ENCODE data around the gene PALD1. TPM values are rescaled to one million over a fixed set of nuclear protein-coding genes. Genes with fewer than 3 reads are reported as not detected.
A peak's percentile ranks its signal among the peaks of the same experiment; 100 is the strongest.

The PALD1 gene
- total RNA-seq, 1 experiment from 2014 or later: 0.38 TPM

- Mint-ChIP-seq H3K9me3 (ENCODE audit: low read depth, unreplicated experiment) (no peaks in the 10 kb centered on the region), H3K27ac (ENCODE audit: unreplicated experiment) (no peak overlapping the region), H3K4me1 (ENCODE audit: low read depth, unreplicated experiment) (no peaks in the 10 kb centered on the region), H3K4me3 (ENCODE audit: low read depth, unreplicated experiment) (no peak overlapping the region), H3K27me3 (ENCODE audit: unreplicated experiment) (peaks cover 70% of the 10 kb centered on the region), H3K36me3 (ENCODE audit: insufficient read depth, unreplicated experiment) (no peaks in the 10 kb centered on the region)
- CTCF ChIA-PET: interaction anchor here (0.8 to 1.1 kb wide), 2 partner anchors 75 kb away, joined by 3 read pairs; no protein-coding TSS in a partner anchor
- intact Hi-C loops (cut with micrococcal nuclease; ENCODE audit: unreplicated experiment): no loop called here
- TF ChIP-seq, protein P1, sequence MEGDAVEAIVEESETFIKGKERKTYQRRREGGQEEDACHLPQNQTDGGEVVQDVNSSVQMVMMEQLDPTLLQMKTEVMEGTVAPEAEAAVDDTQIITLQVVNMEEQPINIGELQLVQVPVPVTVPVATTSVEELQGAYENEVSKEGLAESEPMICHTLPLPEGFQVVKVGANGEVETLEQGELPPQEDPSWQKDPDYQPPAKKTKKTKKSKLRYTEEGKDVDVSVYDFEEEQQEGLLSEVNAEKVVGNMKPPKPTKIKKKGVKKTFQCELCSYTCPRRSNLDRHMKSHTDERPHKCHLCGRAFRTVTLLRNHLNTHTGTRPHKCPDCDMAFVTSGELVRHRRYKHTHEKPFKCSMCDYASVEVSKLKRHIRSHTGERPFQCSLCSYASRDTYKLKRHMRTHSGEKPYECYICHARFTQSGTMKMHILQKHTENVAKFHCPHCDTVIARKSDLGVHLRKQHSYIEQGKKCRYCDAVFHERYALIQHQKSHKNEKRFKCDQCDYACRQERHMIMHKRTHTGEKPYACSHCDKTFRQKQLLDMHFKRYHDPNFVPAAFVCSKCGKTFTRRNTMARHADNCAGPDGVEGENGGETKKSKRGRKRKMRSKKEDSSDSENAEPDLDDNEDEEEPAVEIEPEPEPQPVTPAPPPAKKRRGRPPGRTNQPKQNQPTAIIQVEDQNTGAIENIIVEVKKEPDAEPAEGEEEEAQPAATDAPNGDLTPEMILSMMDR (IDR thresholded peaks at IDR 0.05; ENCODE audit: unreplicated experiment): no peak
- no peak for DNase-seq
- no TSS peak for BruUV-seq (replicated peaks)
Measured at GRCh38 chr10:70536196-70536861, 57.8 kb downstream of the PALD1 start.

- Mint-ChIP-seq H3K36me3 (ENCODE audit: insufficient read depth, unreplicated experiment) (no peaks in the 10 kb centered on the region), H3K27ac (ENCODE audit: unreplicated experiment) (no peak overlapping the region), H3K9me3 (ENCODE audit: low read depth, unreplicated experiment) (no peaks in the 10 kb centered on the region), H3K4me3 (ENCODE audit: low read depth, unreplicated experiment) (no peak overlapping the region), H3K4me1 (ENCODE audit: low read depth, unreplicated experiment) (no peaks in the 10 kb centered on the region), H3K27me3 (ENCODE audit: unreplicated experiment) (peaks cover 70% of the 10 kb centered on the region)
- CTCF ChIA-PET: interaction anchor here (0.6 to 1.1 kb wide), 2 partner anchors 76 to 222 kb away, joined by 3 to 4 read pairs; no protein-coding TSS in a partner anchor
- peak; percentile 75 for DNase-seq
- no TSS peak for BruUV-seq (replicated peaks)
- intact Hi-C loops (cut with micrococcal nuclease; ENCODE audit: unreplicated experiment): no loop called here
- TF ChIP-seq, protein P1 (IDR thresholded peaks at IDR 0.05; ENCODE audit: unreplicated experiment): peak; percentile 78
Measured at GRCh38 chr10:70537398-70538194, 59.0 kb downstream of the PALD1 start.

DNA sequence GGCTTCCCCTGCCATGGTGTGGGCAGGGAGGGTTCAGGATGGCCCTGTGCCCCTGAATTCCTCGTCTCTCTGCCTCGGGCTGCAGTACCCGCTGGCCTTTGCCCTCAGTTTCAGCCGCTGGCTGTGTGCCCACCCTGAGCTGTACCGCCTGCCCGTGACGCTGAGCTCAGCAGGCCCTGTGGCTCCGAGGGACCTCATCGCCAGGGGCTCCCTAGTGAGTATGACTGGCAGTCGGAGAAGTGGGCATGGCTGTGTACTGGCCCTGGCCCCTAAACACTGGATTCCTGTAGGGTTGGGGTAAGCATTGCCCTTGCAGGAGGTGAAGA lies 59.6 kb downstream of the PALD1 start:
- no peak for DNase-seq
- H3K4me3 Mint-ChIP-seq (ENCODE audit: low read depth, unreplicated experiment): no peak overlapping the region
- H3K36me3 Mint-ChIP-seq (ENCODE audit: insufficient read depth, unreplicated experiment): no peaks in the 10 kb centered on the region
- no TSS peak for BruUV-seq (replicated peaks)
- peaks cover 68% of the 10 kb centered on the region for H3K27me3 Mint-ChIP-seq (ENCODE audit: unreplicated experiment)
- H3K27ac Mint-ChIP-seq (ENCODE audit: unreplicated experiment): no peak overlapping the region
- H3K4me1 Mint-ChIP-seq (ENCODE audit: low read depth, unreplicated experiment): no peaks in the 10 kb centered on the region
- H3K9me3 Mint-ChIP-seq (ENCODE audit: low read depth, unreplicated experiment): no peaks in the 10 kb centered on the region
- CTCF ChIA-PET: interaction anchor here (0.9 kb wide), 1 partner anchor 77 kb away, joined by 3 read pairs; no protein-coding TSS in a partner anchor
- TF ChIP-seq, protein P1 (IDR thresholded peaks at IDR 0.05; ENCODE audit: unreplicated experiment): no peak
- intact Hi-C loops (cut with micrococcal nuclease; ENCODE audit: unreplicated experiment): no loop called here

DNA sequence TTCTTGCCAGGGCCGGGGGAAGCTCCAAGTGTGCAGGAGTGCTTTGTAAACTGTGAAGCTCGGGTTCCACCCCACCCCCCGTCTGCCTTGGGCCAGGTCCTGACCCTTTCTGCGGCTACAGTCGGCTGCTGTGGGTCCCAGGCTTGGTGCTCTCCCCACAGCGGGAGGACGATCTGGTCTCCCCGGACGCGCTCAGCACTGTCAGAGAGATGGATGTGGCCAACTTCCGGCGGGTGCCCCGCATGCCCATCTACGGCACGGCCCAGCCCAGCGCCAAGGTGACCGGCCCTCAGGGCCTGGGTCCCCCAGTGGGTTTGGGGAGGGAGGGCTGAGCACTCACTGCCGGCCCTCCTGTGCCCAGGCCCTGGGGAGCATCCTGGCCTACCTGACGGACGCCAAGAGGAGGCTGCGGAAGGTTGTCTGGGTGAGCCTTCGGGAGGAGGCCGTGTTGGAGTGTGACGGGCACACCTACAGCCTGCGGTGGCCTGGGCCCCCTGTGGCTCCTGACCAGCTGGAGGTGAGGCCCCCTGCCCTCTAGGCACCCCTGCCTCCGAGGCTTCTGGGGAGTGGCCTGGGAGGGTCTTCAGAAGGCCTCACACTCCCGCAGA lies 60.3 kb downstream of the PALD1 start:
- no peak for DNase-seq
- no peaks in the 10 kb centered on the region for H3K9me3 Mint-ChIP-seq (ENCODE audit: low read depth, unreplicated experiment)
- intact Hi-C loops (cut with micrococcal nuclease; ENCODE audit: unreplicated experiment): no loop called here
- BruUV-seq (replicated peaks): no TSS peak
- H3K36me3 Mint-ChIP-seq (ENCODE audit: insufficient read depth, unreplicated experiment): no peaks in the 10 kb centered on the region
- H3K4me3 Mint-ChIP-seq (ENCODE audit: low read depth, unreplicated experiment): no peak overlapping the region
- H3K27ac Mint-ChIP-seq (ENCODE audit: unreplicated experiment): no peak overlapping the region
- peaks cover 68% of the 10 kb centered on the region for H3K27me3 Mint-ChIP-seq (ENCODE audit: unreplicated experiment)
- TF ChIP-seq, protein P1 (IDR thresholded peaks at IDR 0.05; ENCODE audit: unreplicated experiment): no peak
- no peaks in the 10 kb centered on the region for H3K4me1 Mint-ChIP-seq (ENCODE audit: low read depth, unreplicated experiment)
- CTCF ChIA-PET: interaction anchor here (0.9 kb wide), 1 partner anchor 78 kb away, joined by 3 read pairs; no protein-coding TSS in a partner anchor
